HG02884 (cell line): ENCODE results near the gene TSNAX.
A peak's percentile ranks its signal among the peaks of the same experiment; 100 is the strongest.

Experiments
- ATAC-seq: cut with Tn5 transposase; IDR thresholded peaks from one replicate; pipeline ENCODE4 v1.9.1; 2021; ENCODE audit warnings: mild to moderate bottlenecking, moderate library complexity; ENCODE audit not compliant: unreplicated experiment

The TSNAX gene

DNA sequence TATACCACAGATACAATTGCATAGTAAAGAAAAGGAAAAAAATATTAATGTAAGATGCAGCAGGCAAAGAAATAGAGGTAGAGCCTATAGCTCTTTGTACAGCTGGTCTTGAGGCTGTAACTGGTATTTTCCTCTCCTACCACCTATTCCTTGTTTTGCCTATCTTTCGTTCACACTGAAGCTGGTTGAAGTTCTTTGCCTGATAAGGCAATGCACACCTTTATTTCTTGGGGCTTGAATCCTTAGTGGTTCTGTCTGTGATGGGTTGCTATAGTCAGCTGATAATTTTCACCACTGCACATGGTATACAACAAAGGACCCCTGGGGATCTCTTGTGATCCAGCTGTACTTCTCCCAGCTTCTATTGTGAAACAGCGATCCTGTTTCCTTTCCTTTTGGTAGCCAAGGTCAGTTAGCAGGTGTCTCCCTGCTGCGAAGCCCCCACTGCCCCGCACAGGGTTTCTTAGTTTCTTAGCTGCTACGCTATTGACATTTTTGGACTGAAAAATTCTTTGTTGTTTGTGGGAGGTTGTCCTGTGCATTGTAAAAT lies 9.9 kb upstream of the TSNAX start:
- ATAC-seq = no peak

DNA sequence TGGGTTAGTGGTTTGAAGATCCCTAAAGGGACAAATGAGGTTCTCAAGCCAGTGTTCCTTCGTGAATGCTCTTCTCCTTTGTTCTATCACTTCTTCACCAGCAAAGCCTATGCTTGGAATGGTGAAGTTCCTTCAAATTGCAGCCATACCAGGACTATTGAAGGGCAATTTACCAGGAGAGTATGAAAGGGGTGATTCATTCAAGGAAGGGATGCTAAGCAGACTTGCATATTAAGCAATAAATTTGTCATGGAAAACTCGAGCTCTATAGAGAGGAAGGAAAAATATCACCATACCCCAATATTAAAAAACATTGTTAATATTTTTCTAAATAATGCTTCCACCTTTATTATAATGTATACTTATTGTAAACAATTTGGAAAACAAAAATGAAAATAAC lies 9.3 kb upstream of the TSNAX start:
- no peak for ATAC-seq

DNA sequence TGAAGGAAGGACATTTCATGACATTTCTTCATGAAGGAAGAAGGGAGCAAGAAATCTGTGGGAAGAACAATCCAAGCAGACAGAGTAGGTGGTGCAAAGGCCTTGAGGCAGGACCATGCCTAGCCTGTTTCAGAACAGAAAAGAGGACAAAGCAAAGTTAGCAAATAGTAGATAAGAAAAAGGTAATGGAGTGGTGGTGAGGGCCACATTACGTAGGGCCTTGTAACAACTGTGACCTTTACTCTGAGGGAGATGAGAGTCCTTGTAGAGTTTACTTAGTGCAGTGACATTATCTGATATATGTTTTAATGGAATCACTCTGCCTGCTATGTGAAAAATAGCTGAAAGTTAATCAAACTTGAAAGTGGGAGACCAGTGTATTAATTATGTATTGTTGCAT lies 6.4 kb upstream of the TSNAX start:
- ATAC-seq = no peak

DNA sequence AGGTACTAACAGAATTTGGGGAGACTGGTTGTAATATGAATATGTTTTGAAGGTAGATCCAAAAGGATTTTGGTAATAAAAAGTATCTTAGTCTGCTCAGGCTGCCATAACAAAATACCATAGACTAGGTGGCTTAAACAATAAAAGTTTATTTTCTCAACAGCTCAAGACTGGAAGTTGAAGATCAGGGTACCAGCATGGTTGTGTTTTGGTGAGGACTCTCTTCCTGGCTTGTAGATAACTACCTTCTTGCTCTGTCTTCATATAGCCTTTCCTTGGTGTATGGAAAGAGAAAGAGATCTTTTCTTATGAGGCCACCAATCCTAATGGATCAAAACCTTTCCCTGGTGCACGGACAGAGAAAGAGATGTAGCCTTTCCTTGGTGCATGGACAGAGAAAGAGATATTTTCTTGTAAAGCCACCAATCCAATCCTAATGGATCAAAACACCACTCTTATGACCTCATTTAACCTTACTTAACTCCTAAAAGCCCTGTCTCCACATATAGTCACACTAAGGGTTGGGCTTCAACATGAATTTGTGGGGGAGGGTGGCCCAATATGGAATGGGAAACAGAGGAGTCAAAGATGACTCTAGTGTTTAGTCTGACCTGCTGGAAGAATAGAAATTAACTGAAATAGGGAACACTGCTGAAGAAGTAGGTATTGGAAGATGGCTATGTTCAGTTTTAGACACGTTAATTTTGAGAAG lies 5.4 kb upstream of the TSNAX start:
- no peak for ATAC-seq

DNA sequence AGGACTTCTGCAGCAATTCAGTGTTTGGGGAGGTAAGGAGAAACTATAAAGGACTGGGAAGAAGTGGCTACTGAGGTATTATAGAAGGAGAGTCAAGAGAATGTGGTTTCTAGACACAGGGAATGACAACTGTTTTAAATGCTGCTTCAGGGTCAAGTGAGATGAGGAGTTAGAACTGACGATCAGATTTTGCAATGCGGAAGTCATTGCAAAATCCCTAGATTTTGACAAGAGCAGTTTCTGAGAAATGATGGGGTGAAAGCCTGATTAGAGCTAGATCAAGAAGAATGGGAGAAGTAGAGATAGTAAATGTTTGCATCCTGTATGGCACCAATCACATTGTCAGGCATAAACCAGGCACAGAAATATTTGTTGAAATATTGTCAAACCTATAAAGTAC lies 4.7 kb upstream of the TSNAX start:
- no peak for ATAC-seq

- no peak for ATAC-seq
Observed at GRCh38 chr1:231526536-231526935, 1.9 kb upstream of the TSNAX start.

- ATAC-seq = peak; percentile 18
Observed at GRCh38 chr1:231527586-231528171, 790 bp upstream of the TSNAX start.

- no peak for ATAC-seq
Observed at GRCh38 chr1:231533240-231533639, 4.8 kb downstream of the TSNAX start.

DNA sequence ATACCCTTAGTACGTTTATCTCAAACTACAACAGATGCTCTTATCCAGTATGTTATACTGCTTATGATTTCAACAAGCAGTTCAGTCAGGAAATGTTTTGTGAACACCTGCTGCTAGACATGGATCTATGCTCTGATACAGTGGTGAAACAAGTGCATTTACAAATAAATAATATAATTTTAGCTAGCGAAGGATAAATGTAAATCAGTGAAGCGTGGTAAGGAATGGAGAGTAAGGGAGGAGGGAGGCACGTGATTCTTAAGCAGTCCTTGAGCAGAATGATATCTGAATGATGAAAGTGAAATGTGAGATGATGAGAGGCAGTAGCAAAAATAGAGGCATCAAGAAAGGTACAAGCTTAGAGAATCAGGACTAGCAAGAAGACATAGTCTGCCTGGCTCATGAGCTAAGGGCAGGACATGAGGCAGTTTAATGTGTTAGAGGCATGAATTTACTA lies 6.3 kb downstream of the TSNAX start:
- ATAC-seq = no peak

DNA sequence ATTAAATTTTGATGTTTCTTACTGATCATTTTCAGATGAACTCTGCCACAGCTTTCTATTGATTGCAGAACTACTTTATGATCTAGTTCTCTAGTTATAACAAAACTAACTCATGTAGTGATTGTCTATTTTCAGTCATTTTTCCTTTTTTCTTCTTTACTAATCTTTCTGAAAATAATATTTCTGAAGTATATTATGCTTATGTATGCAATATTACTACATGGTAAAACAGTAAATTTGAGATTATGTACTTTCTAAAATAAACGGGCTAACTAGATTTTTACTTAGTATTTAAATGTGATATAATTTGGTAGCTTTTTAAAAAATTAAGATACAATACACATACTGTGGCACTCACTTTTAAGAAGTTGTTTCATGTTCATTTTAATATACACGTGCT lies 7.6 kb downstream of the TSNAX start:
- no peak for ATAC-seq

- no peak for ATAC-seq
Observed at GRCh38 chr1:231540847-231541246, 12.4 kb downstream of the TSNAX start.

- no peak for ATAC-seq
Observed at GRCh38 chr1:231541842-231542241, 13.4 kb downstream of the TSNAX start.

DNA sequence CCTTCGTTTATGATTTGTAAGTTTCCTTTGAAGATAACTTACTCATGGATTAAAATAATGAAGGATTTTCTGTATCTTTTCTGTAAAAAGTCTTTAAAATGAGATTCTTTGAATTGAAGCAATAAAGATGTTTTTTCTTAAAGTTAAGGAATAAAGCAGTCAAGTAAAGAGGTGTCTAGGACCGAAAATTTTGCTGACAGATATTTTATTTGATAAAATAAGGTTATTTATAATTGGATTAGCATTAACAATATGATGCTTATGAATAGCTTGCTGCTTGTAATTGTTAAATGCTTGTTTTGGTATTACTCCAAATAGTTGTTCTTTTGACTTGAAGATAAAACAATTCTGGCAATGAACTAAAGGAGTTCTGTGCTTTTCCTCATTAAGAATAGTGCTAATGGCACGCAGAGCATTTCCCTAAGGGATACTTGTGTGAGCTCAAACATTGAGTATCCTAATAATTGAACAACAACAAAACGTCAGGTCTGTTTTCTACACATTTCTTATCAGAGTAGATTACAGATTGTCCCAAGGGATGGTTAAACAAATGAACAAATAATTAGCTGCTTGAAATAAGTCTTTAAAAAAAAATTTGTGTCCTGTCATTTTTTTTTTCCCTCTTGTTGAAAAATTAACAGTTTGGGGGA lies 16.6 kb downstream of the TSNAX start:
- ATAC-seq = no peak

- no peak for ATAC-seq
Observed at GRCh38 chr1:231546693-231547092, 18.2 kb downstream of the TSNAX start.

DNA sequence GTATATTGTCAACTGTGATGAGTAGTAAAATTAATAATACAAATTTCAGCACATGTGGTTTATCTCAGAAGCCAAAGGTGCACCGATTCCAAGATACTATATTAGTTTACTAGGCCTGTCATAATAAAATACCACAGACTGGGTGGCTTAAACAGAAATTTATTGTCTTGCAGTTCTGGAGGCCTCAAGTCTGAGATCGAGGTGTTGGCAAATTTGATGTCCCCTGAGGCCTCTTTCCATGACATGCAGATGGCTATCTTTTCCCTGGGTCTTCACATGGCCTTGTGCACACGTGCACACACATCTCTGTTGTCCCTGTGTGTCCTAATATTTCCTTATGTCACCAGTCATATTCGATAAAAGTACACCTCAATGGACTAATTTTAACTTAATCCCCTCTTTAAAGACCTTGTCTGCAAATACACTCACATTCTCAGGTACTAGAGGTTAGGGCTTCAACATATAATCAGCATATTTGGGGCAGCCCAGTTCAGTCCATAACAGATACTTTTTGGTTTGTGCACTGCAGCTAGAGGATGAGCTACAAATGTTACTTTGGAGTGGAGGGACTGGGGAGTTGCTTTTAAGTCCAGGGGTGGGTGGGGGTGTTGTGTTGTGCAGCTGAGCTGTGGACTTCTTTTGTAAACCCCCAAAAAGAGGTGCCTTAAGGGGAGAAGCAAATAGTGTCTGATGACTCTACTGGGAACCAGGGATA lies 21.4 kb downstream of the TSNAX start:
- ATAC-seq = no peak

GRCh38 chr1:231550448-231550781 lies 21.9 kb downstream of the TSNAX start:
- ATAC-seq = no peak

DNA sequence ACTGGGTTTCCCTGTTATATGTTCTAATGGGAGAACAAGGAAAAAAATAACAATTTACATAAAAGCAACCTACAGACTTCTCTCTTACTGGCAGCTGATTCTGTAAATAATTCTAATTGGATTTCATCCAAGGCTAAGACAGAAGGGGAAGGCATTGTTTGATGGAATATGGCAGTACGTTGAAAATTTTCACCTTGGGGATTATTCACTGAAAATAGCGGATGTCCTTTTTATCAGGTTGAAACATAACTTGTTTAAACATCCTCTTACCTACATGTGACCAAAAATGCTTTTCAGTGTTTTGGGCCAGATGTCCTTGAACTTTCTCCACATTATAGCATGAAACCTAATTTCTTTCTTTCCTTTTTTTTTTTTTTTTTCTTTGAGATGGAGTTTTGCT lies 24.9 kb downstream of the TSNAX start:
- ATAC-seq = no peak

DNA sequence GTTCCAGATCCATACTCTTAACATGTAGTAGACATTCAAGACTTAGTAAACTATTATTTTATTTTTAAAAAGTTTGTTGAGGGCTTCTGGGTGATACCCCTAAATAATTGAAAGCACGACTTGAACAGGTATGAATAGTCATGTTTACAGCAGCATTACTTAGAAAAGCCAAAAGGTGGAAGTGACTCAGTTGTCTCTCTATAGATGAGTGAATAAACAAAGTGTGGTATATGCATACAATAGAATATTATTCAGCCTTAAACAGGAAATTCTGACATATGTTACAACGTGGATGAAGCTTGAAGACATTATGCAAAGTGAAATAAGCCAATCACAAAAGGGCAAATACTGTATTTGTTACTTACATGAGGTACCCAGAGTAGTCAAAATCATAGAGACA lies 26.5 kb downstream of the TSNAX start:
- no peak for ATAC-seq

- ATAC-seq = no peak
Observed at GRCh38 chr1:231557411-231557810, 28.9 kb downstream of the TSNAX start.

GRCh38 chr1:231557898-231558707 lies 29.6 kb downstream of the TSNAX start:
- no peak for ATAC-seq

DNA sequence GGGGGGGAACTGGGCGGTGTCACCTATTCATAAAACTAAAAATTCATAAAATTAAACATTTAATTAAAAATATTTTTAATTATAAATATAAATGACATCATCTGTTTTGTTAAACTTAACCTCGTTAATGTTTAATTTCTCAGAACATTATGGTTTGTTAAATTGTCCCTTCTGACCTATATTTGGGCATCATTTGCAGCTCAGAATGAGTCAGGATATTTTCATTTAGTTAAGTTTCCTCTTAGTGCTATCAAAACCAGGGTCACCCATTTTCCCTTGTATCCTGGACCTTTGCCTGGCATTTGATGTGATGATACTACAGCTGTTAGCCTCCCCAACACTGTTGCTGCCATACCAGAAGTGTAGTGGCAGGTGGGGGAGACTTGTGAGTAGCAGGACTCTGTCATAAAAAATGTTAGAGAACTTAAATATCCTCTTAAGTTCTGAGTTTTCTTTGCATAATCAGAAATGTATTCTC lies 30.3 kb downstream of the TSNAX start:
- no peak for ATAC-seq
